Keratinocyte (primary cell): ENCODE data around the gene GLDN. TPM values are rescaled to one million over a fixed set of nuclear protein-coding genes. Genes with fewer than 3 reads are reported as not detected.

Experiments used
- DNase-seq: peaks from one replicate; pipeline ENCODE4 v3.0.0-alpha.2; 2011; ENCODE audit warnings: low read depth, missing footprints, low spot score
- FAIRE-seq: peaks from 2 replicates; lab custom pipeline; 2011; peaks lifted over from hg19 to GRCh38; lab: Jason Lieb, UNC
- H2AFZ ChIP-seq: 2 replicates; pipeline ENCODE4 v1.6.0; 2012; ENCODE audit warnings: low read length, control low read depth, inconsistent platforms; ENCODE audit not compliant: control insufficient read depth
- H3K27ac ChIP-seq: 2 replicates; pipeline ENCODE4 v1.5.1; 2011; ENCODE audit warnings: low read length; ENCODE audit not compliant: control insufficient read depth, insufficient read depth
- H3K27me3 ChIP-seq: 3 replicates; pipeline ENCODE4 v1.6.0; 2011; ENCODE audit warnings: low read length; ENCODE audit not compliant: control insufficient read depth, insufficient read depth; ENCODE audit errors: extremely low read depth
- H3K36me3 ChIP-seq, 2 experiments: 2 replicates in 1 of 2; 3 replicates in 1 of 2; pipeline ENCODE4 v1.5.1; 2011; ENCODE audit warnings: low read length in 2 of 2, mild to moderate bottlenecking in 1 of 2; ENCODE audit not compliant: control insufficient read depth in 2 of 2, insufficient read depth in 2 of 2; ENCODE audit errors: extremely low read depth in 1 of 2
- H3K4me1 ChIP-seq: 3 replicates; pipeline ENCODE4 v1.5.1; 2011; ENCODE audit warnings: low read length; ENCODE audit not compliant: control insufficient read depth, insufficient read depth; ENCODE audit errors: extremely low read depth
- H3K4me2 ChIP-seq: 3 replicates; pipeline ENCODE4 v1.6.0; 2011; ENCODE audit warnings: low read depth, low read length; ENCODE audit not compliant: control insufficient read depth, insufficient read depth; ENCODE audit errors: extremely low read depth
- H3K4me3 ChIP-seq, 3 experiments: fragments of 200-600 bp in 1 of 3; sonication (generic) in 1 of 3; 2 replicates in 2 of 3; 3 replicates in 1 of 3; pipeline ENCODE4 v1.5.1; 2011 to 2016; ENCODE audit warnings: low read length in 3 of 3, mild to moderate bottlenecking in 3 of 3, control low read depth in 2 of 3, inconsistent platforms in 1 of 3, low read depth in 1 of 3, mixed read lengths in 1 of 3, mixed run types in 1 of 3, moderate library complexity in 1 of 3; ENCODE audit not compliant: control insufficient read depth in 2 of 3, insufficient read depth in 2 of 3; ENCODE audit errors: extremely low read depth in 1 of 3
- H3K79me2 ChIP-seq: 2 replicates; pipeline ENCODE4 v1.6.0; 2012; ENCODE audit warnings: low read length; ENCODE audit not compliant: control insufficient read depth, insufficient read depth
- H3K9ac ChIP-seq: 3 replicates; pipeline ENCODE4 v1.6.0; 2011; ENCODE audit warnings: low read length; ENCODE audit not compliant: control insufficient read depth, insufficient read depth; ENCODE audit errors: extremely low read depth
- H3K9me1 ChIP-seq: 3 replicates; pipeline ENCODE4 v1.6.0; 2011; ENCODE audit warnings: low read length; ENCODE audit not compliant: control insufficient read depth, insufficient read depth; ENCODE audit errors: extremely low read depth
- H3K9me3 ChIP-seq: 2 replicates; pipeline ENCODE4 v1.5.1; 2012; ENCODE audit warnings: low read depth, low read length; ENCODE audit not compliant: control insufficient read depth
- H4K20me1 ChIP-seq: 3 replicates; pipeline ENCODE4 v1.6.0; 2011; ENCODE audit warnings: low read length; ENCODE audit not compliant: control insufficient read depth, insufficient read depth; ENCODE audit errors: extremely low read depth
- EZH2 ChIP-seq: IDR thresholded peaks from one replicate; pipeline ENCODE4 v1.6.1; 2012; ENCODE audit warnings: inconsistent platforms, mild to moderate bottlenecking, low read length, moderate library complexity
- dilution Hi-C: fragments of 300-500 bp; cut with MboI; formaldehyde crosslinking; loops from one replicate; pipeline ENCODE4 v1.7.0; 2020; ENCODE audit warnings: low sequenced_read_pairs; ENCODE audit not compliant: extremely low pct_ligation_motif_present
- polyA plus RNA-seq, 5 experiments: library from polyadenylated mRNA; depleted of rRNA in 3 of 5; stranded (reverse) in 3 of 5; stranded (forward) in 1 of 5; unstranded in 1 of 5; fragments of >200 nt; gene quantifications; 1 replicate in 1 of 5; 2 replicates in 3 of 5; 3 replicates in 1 of 5; pipeline versions ENCODE4 v1.2.1 to v1.2.3, GENCODE V29; 2011 to 2012; ENCODE audit warnings: missing spikeins in 2 of 5, low read depth in 1 of 5, low replicate concordance in 1 of 5
- TF ChIP-seq, protein P1 (sequence below), 3 experiments: IDR thresholded peaks in 1 of 3; conservative IDR thresholded peaks in 1 of 3; optimal IDR thresholded peaks in 1 of 3; 2 replicates in 2 of 3; 3 replicates in 1 of 3; pipeline versions ENCODE3 to v1.5.1; 2011; ENCODE audit warnings: low read length in 3 of 3, mild to moderate bottlenecking in 3 of 3, moderate library complexity in 2 of 3, control low read depth in 1 of 3, inconsistent platforms in 1 of 3; ENCODE audit not compliant: insufficient read depth in 2 of 3; ENCODE audit errors: extremely low read depth in 1 of 3

GLDN gene
- polyA plus RNA-seq, 1 donor (not counting 4 experiments of a cell fraction or from before 2014, with no cell fraction given) = 0.09 TPM

DNA sequence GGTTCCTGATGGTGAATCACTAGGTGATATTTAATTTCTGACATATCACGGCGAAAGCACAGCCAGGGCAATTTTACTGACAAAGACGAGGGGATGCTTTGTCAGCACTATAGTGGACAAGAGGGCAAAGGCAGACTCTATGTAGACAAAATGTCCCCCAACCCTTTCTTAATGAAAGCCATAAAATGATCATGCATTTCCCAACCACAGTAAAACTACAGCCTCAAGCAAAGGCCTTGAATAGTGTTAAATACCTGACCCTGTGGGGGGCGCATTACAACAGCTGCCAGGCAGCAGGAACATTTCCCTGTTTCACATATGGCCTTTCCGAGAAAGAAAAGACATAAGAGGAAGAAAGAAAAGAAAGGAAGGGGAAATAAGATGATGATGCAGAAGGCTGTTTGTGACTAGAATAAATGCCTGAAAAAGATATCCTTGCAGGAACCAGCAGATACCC lies 49.5 kb downstream of the GLDN start:
- dilution Hi-C loops = no loop called here
- Histone ChIP-seq H4K20me1 (no peaks in the 10 kb centered on the region), H3K27ac (no peak overlapping the region), H2AFZ (no peak overlapping the region), H3K9me3 (no peaks in the 10 kb centered on the region), H3K9me1 (no peaks in the 10 kb centered on the region), H3K36me3 (no peaks in the 10 kb centered on the region), H3K79me2 (no peaks in the 10 kb centered on the region), H3K9ac (no peak overlapping the region), H3K4me2 (no peak overlapping the region), H3K4me3 (no peak overlapping the region), H3K27me3 (no peaks in the 10 kb centered on the region), H3K4me1 (no peaks in the 10 kb centered on the region)
- no peak for FAIRE-seq
- TF ChIP-seq EZH2 = no peak
- TF ChIP-seq, protein P1, sequence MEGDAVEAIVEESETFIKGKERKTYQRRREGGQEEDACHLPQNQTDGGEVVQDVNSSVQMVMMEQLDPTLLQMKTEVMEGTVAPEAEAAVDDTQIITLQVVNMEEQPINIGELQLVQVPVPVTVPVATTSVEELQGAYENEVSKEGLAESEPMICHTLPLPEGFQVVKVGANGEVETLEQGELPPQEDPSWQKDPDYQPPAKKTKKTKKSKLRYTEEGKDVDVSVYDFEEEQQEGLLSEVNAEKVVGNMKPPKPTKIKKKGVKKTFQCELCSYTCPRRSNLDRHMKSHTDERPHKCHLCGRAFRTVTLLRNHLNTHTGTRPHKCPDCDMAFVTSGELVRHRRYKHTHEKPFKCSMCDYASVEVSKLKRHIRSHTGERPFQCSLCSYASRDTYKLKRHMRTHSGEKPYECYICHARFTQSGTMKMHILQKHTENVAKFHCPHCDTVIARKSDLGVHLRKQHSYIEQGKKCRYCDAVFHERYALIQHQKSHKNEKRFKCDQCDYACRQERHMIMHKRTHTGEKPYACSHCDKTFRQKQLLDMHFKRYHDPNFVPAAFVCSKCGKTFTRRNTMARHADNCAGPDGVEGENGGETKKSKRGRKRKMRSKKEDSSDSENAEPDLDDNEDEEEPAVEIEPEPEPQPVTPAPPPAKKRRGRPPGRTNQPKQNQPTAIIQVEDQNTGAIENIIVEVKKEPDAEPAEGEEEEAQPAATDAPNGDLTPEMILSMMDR (optimal IDR thresholded peaks at IDR 0.05 in 1 of 3, IDR thresholded peaks at IDR 0.05 in 1 of 3, conservative IDR thresholded peaks at IDR 0.05 in 1 of 3; ENCODE audit: extremely low read depth in 1 of 3, insufficient read depth in 2 of 3, low read length in 3 of 3) = no peak
- no peak for DNase-seq

DNA sequence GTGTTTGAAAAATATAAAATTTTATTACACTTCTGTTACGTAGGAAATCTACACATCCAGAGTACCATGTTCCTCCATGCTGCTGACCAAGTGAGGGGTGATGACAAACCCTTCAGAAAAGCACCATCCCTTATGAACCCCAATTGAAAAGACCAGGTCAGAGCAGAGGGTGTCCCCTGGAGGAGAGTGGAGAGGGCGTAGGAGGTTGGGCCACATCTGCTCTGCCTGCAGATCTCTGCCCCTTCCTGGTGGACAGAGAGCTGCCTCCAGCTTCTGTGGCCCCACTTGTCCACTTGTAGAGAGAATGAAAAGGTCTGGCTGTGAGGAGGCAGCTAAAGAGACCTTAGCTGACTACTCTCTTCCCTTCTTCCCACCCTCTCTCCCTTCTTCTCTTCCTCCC lies 55.5 kb downstream of the GLDN start:
- H3K4me2 ChIP-seq = no peak overlapping the region
- H3K4me3 ChIP-seq = no peak overlapping the region
- no peaks in the 10 kb centered on the region for H3K9me3 ChIP-seq
- H3K27ac ChIP-seq = no peak overlapping the region
- no peak overlapping the region for H3K9ac ChIP-seq
- H2AFZ ChIP-seq = no peak overlapping the region
- FAIRE-seq = no peak
- H3K79me2 ChIP-seq = no peaks in the 10 kb centered on the region
- TF ChIP-seq EZH2 = no peak
- TF ChIP-seq, protein P1 (optimal IDR thresholded peaks at IDR 0.05 in 1 of 3, IDR thresholded peaks at IDR 0.05 in 1 of 3, conservative IDR thresholded peaks at IDR 0.05 in 1 of 3; ENCODE audit: extremely low read depth in 1 of 3, insufficient read depth in 2 of 3, low read length in 3 of 3) = no peak
- DNase-seq = no peak
- H3K36me3 ChIP-seq = no peaks in the 10 kb centered on the region
- no peaks in the 10 kb centered on the region for H3K4me1 ChIP-seq
- H4K20me1 ChIP-seq = no peaks in the 10 kb centered on the region
- peaks cover 6% of the 10 kb centered on the region for H3K27me3 ChIP-seq
- dilution Hi-C loops = no loop called here
- H3K9me1 ChIP-seq = no peaks in the 10 kb centered on the region
